Measurements from ENCODE around the gene TYW5. TPM values are rescaled to one million over a fixed set of nuclear protein-coding genes. Genes with fewer than 3 reads are reported as not detected.

The TYW5 gene
- total RNA-seq, 6 experiments from 2014 or later = 4.0 to 5.8 (median 5.2) TPM

DNA sequence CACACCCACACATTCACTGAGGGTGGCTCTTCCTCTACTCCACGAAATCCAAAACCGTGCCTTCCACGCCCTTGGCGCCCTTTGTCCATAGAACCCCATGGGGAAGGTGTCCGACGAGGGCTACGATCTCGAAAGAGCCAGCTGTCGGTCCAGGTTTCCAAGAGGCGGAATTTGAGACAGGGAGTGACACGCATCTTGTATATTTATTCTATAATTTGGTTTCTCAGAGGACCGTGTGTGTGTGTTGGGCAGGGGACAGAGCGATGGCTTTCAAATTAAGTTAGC, 43.5 kb downstream of the TYW5 start:
- Mint-ChIP-seq H3K36me3 (ENCODE audit: low read depth) (peaks cover 27% of the 10 kb centered on the region), H3K27ac (peak overlapping the region; percentile 97), H3K4me1 (ENCODE audit: low read depth) (peaks cover 30% of the 10 kb centered on the region), H3K27me3 (ENCODE audit: insufficient read depth) (peaks cover 2% of the 10 kb centered on the region; the same call in 1 of the 2 replicates), H3K9me3 (peaks cover 10% of the 10 kb centered on the region), H3K4me3 (peak overlapping the region; percentile 99)
- TF ChIP-seq, protein P1, sequence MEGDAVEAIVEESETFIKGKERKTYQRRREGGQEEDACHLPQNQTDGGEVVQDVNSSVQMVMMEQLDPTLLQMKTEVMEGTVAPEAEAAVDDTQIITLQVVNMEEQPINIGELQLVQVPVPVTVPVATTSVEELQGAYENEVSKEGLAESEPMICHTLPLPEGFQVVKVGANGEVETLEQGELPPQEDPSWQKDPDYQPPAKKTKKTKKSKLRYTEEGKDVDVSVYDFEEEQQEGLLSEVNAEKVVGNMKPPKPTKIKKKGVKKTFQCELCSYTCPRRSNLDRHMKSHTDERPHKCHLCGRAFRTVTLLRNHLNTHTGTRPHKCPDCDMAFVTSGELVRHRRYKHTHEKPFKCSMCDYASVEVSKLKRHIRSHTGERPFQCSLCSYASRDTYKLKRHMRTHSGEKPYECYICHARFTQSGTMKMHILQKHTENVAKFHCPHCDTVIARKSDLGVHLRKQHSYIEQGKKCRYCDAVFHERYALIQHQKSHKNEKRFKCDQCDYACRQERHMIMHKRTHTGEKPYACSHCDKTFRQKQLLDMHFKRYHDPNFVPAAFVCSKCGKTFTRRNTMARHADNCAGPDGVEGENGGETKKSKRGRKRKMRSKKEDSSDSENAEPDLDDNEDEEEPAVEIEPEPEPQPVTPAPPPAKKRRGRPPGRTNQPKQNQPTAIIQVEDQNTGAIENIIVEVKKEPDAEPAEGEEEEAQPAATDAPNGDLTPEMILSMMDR (IDR thresholded peaks at IDR 0.05) = no peak
- no peak for DNase-seq

DNA sequence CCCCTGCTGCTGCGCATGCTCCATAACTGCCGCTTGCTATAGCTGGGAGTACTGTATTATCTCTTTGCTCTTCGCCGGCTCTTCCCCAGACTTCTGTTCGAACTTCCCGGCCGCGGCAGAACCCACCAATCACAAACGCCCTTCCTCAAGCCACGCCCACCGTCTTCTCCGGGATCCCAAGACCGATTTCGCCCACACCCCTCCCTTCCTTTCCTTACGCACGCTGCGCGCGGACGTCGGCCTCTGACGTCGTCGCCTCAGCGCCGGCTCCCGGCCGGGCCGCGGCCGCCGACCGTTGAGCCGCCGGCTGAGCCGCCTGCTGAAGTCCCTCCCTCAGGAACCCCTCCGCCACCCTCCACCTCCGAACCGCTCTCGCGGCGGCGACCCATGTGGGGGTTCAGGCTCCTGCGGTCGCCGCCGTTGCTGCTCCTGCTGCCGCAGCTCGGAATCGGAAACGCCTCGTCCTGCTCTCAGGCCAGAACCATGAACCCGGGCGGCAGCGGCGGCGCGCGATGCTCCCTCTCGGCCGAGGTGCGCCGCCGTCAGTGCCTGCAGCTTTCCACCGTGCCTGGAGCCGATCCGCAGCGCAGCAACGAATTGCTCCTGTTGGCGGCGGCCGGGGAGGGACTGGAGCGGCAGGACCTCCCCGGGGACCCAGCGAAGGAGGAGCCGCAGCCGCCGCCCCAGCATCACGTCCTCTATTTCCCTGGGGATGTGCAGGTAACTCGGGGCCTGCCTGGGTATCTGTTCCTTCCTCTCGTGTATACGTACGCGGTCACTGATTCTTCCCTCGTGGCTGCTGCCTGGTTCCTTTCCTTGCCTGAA, 44.0 kb downstream of the TYW5 start, which contains the start of gene C2orf69:
C2orf69 (plus strand) TSS at position 242 of the 825 bp plus-strand sequence; CDS start at position 388, 146 bp downstream.
- Mint-ChIP-seq H3K27me3 (ENCODE audit: insufficient read depth) (peaks cover 2% of the 10 kb centered on the region; the same call in 1 of the 2 replicates), H3K4me1 (ENCODE audit: low read depth) (peaks cover 30% of the 10 kb centered on the region), H3K4me3 (peak within 1 kb of the TSS; percentile 99), H3K9me3 (peaks cover 5% of the 10 kb centered on the region; the same call in 1 of the 2 replicates), H3K27ac (peak within 1 kb of the TSS; percentile 97), H3K36me3 (ENCODE audit: low read depth) (peaks cover 22% of the 10 kb centered on the region)
- TF ChIP-seq, protein P1 (IDR thresholded peaks at IDR 0.05) = no peak
- DNase-seq = peak; percentile 96

GRCh38 chr2:199910338-199911051, 44.8 kb downstream of the TYW5 start:
- Mint-ChIP-seq H3K27ac (peak overlapping the region; percentile 97), H3K9me3 (no peaks in the 10 kb centered on the region), H3K36me3 (ENCODE audit: low read depth) (peaks cover 15% of the 10 kb centered on the region)

GRCh38 chr2:199907008-199907714, 48.1 kb downstream of the TYW5 start:
- peaks cover 15% of the 10 kb centered on the region for H3K4me1 Mint-ChIP-seq (ENCODE audit: low read depth)
- no peaks in the 10 kb centered on the region for H3K9me3 Mint-ChIP-seq
- H3K36me3 Mint-ChIP-seq (ENCODE audit: low read depth) = peaks cover 5% of the 10 kb centered on the region; the same call in 1 of the 2 replicates
- TF ChIP-seq, protein P1 (IDR thresholded peaks at IDR 0.05) = no peak
- peaks cover 2% of the 10 kb centered on the region; the same call in 1 of the 2 replicates for H3K27me3 Mint-ChIP-seq (ENCODE audit: insufficient read depth)
- DNase-seq = no peak
- no peak overlapping the region for H3K27ac Mint-ChIP-seq
- H3K4me3 Mint-ChIP-seq = no peak overlapping the region

More at GRCh38 chr2:199910338-199911051, 44.8 kb downstream of the TYW5 start:
- Mint-ChIP-seq H3K4me1 (ENCODE audit: low read depth) (peaks cover 30% of the 10 kb centered on the region), H3K4me3 (peak overlapping the region; percentile 99), H3K27me3 (ENCODE audit: insufficient read depth) (peaks cover 2% of the 10 kb centered on the region; the same call in 1 of the 2 replicates)
- DNase-seq = no peak
- TF ChIP-seq, protein P1 (IDR thresholded peaks at IDR 0.05) = no peak

DNA sequence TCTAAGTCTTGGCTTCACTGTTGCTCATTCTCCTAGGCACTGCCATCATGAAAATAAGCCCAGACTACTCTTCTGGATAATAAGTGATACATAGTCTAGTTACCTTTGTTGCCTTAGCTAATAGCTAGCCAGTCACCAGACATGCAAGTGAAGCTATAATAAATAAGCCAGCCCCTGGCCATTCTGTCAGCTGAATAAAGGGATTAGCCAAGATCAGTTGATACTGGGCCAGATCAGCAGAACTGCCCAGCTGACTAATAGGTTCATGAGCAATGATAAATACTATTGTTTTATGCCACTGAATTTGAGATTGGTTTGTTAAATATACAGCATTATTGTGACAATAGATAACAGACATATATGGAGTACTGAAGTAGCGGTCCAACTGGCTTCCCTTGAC, 52.2 kb downstream of the TYW5 start:
- no peak overlapping the region for H3K4me3 Mint-ChIP-seq
- peaks cover under 1% of the 10 kb centered on the region; the same call in 1 of the 2 replicates for H3K27me3 Mint-ChIP-seq (ENCODE audit: insufficient read depth)
- no peaks in the 10 kb centered on the region; the same call in 1 of the 2 replicates for H3K36me3 Mint-ChIP-seq (ENCODE audit: low read depth)
- no peaks in the 10 kb centered on the region for H3K9me3 Mint-ChIP-seq
- TF ChIP-seq, protein P1 (IDR thresholded peaks at IDR 0.05) = no peak
- no peaks in the 10 kb centered on the region for H3K4me1 Mint-ChIP-seq (ENCODE audit: low read depth)
- no peak overlapping the region for H3K27ac Mint-ChIP-seq
- DNase-seq = no peak

Measured in HFFc6 (cell line).